UCSD-AML1 (cell line): ENCODE data around the gene GSTM2.
"Not testable (repeated sequence)": the region's sequence is repeated elsewhere in the genome, so short reads cannot be mapped to it uniquely, and the experiment has no call there.

Source experiments
- DNase-seq: peaks from one replicate; lab custom pipeline; 2025; ENCODE audit not compliant: unreplicated experiment; lab: John Stamatoyannopoulos, UW

Gene GSTM2

GRCh38 chr1:109643385-109644230 is 24.2 kb upstream of the GSTM2 start:
- DNase-seq: peak; percentile 83

DNA sequence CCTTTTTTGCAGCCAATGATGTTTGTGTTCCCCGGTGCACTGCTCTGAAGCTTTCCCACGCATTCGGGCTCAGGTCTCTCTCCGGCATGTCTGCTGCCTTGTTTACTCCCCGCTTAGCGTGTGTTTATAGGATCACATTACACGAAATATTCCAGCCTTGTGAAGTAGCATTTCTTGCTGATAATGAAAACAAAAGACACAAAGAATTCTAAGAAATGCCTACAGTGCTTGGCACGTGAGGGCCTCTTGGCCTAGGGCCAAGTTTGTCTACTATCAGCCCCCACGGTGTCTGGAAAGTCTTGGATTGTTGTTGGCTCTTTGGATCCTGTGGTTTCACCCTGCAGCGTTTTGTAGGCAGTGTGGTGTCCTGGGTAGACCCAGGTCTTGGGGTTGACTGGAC is 23.2 kb upstream of the GSTM2 start:
- no peak for DNase-seq

DNA sequence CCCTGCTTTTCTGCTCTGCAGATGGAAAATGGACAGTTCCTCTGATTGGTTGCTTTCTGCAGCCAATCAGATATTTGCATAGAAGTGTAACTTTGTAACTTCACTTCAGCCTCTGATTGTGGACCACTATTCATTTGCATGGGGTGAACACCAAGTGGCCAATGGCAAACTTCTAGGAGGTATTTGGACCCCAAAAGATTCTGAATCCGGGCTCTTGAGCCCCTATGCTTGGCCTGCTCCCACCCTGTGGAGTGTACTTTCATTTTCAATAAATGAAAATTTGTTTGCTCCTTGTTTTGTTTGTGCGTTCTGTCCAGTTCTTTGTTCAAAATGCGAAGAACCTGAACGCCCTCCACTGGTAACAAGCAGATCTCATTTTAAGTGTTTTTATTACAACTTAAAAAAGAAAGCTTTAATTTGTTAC is 18.4 kb upstream of the GSTM2 start:
- DNase-seq: no peak

DNA sequence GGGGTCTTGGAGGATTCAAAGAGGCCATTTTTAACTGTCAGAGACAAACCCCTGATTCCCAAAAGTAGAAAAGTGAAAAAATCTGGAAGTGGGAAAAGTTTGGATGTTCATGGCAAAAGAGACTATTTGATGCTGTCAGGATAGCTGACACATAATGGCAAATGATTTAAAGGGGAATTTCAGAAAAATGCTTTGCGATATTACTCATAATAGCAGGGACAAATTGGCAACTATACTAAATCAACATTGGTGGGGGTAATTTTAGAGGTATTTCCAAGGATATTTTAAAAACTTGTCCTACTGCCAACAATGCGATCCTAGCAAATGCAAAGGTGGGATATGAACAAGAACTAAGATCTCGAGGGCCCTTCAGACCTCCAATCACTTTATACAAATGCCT is 17.2 kb upstream of the GSTM2 start:
- no peak for DNase-seq

GRCh38 chr1:109652402-109652801 is 15.5 kb upstream of the GSTM2 start:
- DNase-seq: no peak

DNA sequence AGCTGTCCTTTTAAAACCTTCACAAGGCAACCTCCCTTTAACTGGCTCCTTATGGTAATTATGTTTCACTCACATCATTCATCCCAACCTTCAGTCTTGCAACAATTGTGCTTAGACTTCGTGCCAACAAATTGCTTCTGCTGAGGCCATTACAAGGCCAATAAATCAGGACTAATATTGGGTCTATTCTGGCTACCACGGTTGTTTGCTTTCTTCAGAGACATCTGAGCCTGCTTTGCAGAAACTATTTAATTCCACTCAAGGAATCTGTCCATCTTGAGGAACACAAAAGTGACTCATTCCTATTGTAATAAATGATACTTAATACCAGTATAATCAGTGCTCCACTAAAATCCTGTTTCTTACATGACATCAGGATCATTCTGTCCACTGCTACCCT is 14.6 kb upstream of the GSTM2 start:
- no peak for DNase-seq

GRCh38 chr1:109654519-109654918 is 13.3 kb upstream of the GSTM2 start:
- no peak for DNase-seq

- peak; percentile 72 for DNase-seq
These were observed 12.0 kb upstream of the GSTM2 start, which contains the start of gene GSTM4 for GRCh38 chr1:109655615-109656519. Gene GSTM4 (plus strand): TSS chr1:109656099. CDS start chr1:109656390, 291 bp downstream.

- DNase-seq: no peak
These were observed 10.5 kb upstream of the GSTM2 start for GRCh38 chr1:109657395-109657794.

DNA sequence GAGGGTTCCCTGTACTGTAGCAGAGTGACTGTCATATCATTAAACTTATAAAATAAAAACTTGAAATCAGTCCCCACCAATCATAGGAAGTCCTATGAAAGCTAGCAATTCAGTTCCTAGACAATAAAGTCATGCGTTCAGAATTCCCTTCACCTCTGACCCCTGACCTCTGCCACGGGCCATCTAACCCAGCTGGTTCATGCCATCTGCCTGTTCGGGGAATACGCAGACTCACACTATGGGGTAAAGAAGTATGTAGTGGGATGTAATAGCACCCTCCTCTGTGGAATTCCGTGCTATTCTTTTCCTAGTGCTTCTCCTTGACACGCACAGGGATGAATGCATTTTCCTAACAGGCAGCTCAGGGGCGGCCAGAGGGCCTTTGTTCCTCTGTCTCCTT is 9.9 kb upstream of the GSTM2 start:
- DNase-seq: no peak

- DNase-seq: no peak
These were observed 9.3 kb upstream of the GSTM2 start for GRCh38 chr1:109658533-109659042.

GRCh38 chr1:109659145-109659544 is 8.7 kb upstream of the GSTM2 start:
- DNase-seq: no peak

- DNase-seq: peak; percentile 35
These were observed 7.7 kb upstream of the GSTM2 start for GRCh38 chr1:109659997-109660690.

- not testable (repeated sequence) for DNase-seq
These were observed 7.2 kb upstream of the GSTM2 start for GRCh38 chr1:109660691-109661026.

DNA sequence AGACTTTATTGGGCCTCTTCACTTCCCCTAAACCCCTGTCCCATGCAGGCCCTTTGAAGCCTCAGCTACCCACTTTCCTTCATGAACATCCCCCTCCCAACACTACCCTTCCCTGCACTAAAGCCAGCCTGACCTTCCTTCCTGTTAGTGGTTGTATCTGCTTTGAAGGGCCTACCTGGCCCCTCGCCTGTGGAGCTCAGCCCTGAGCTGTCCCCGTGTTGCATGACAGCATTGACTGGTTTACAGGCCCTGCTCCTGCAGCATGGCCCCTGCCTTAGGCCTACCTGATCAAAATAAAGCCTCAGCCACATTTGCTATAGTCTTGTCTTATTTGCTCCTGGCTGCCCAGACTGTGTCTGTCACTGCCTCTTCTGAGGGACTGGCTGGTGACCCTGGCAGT is 6.5 kb upstream of the GSTM2 start:
- DNase-seq: no peak

GRCh38 chr1:109664671-109665070 is 3.2 kb upstream of the GSTM2 start:
- no peak for DNase-seq

- DNase-seq: no peak
These were observed 392 bp downstream of the GSTM2 start for GRCh38 chr1:109668123-109668775.

GRCh38 chr1:109669246-109669948 is 1.5 kb downstream of the GSTM2 start:
- peak; percentile 70 for DNase-seq

DNA sequence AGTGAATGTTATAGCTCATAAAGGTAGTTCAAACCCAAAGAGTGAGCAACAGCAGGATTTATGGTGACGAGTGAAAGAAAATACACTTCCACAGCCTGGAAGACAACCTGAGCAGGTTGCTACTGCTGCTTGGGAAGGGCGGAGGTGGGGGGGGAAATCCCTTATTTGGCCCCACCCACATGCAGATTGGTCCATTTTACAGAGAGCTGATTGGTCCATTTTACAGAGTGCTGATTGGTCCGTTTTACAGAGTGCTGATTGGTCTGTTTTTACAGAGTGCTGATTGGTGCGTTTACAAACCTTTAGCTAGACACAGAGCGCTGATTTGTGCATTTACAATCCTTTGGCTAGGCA is 2.1 kb downstream of the GSTM2 start:
- DNase-seq: not testable (repeated sequence)

GRCh38 chr1:109671067-109671466 is 3.2 kb downstream of the GSTM2 start:
- no peak for DNase-seq
